NB4 (cell line): ENCODE measurements around the gene GALNTL6.

ENCODE experiments used
- CTCF ChIP-seq: IDR thresholded peaks from one replicate; pipeline ENCODE4 v1.5.1; 2012; ENCODE audit warnings: low read depth, low read length
- POLR2A ChIP-seq: IDR thresholded peaks from 2 replicates; pipeline ENCODE4 v1.6.1; 2011; ENCODE audit warnings: mild to moderate bottlenecking; ENCODE audit not compliant: insufficient read length; ENCODE audit errors: extremely low read depth

- TF ChIP-seq CTCF (no peak), POLR2A (no peak)
These were observed 965.4 kb downstream of the GALNTL6 start for GRCh38 chr4:172778583-172778982.
